ENCODE results near the gene HEXIM1.

HEXIM1 gene

GRCh38 chr17:45148183-45149036, at the start of gene HEXIM1:
Gene HEXIM1, plus strand, starts transcription at chr17:45148475. Its CDS starts 716 bp downstream, at chr17:45149191.
- TF ChIP-seq ZNF274 (IDR thresholded peaks at IDR 0.05; ENCODE audit: low read depth, low read length), result no peak
- peak within 1 kb of the TSS; percentile 77 for H3K4me3 ChIP-seq (ENCODE audit: low read length)

GRCh38 chr17:45098869-45099616, 49.2 kb upstream of the HEXIM1 start:
- no peak overlapping the region for H3K4me3 ChIP-seq (ENCODE audit: low read length)
- no peak for TF ChIP-seq ZNF274 (IDR thresholded peaks at IDR 0.05; ENCODE audit: low read depth, low read length)

GRCh38 chr17:45101546-45101882, 46.8 kb upstream of the HEXIM1 start:
- no peak overlapping the region for H3K4me3 ChIP-seq (ENCODE audit: low read length)
- no peak for TF ChIP-seq ZNF274 (IDR thresholded peaks at IDR 0.05; ENCODE audit: low read depth, low read length)

- no peak for TF ChIP-seq ZNF274 (IDR thresholded peaks at IDR 0.05; ENCODE audit: low read depth, low read length)
- H3K4me3 ChIP-seq (ENCODE audit: low read length), result no peak overlapping the region
These were observed 46.1 kb upstream of the HEXIM1 start for GRCh38 chr17:45101883-45102811.

GRCh38 chr17:45102856-45103255, 45.4 kb upstream of the HEXIM1 start:
- no peak overlapping the region for H3K4me3 ChIP-seq (ENCODE audit: low read length)
- no peak for TF ChIP-seq ZNF274 (IDR thresholded peaks at IDR 0.05; ENCODE audit: low read depth, low read length)

- no peak overlapping the region for H3K4me3 ChIP-seq (ENCODE audit: low read length)
- no peak for TF ChIP-seq ZNF274 (IDR thresholded peaks at IDR 0.05; ENCODE audit: low read depth, low read length)
These were observed 44.9 kb upstream of the HEXIM1 start for GRCh38 chr17:45103269-45103795.

- TF ChIP-seq ZNF274 (IDR thresholded peaks at IDR 0.05; ENCODE audit: low read depth, low read length), result no peak
- no peak overlapping the region for H3K4me3 ChIP-seq (ENCODE audit: low read length)
These were observed 44.2 kb upstream of the HEXIM1 start for GRCh38 chr17:45104029-45104428.

GRCh38 chr17:45104497-45104896, 43.8 kb upstream of the HEXIM1 start:
- H3K4me3 ChIP-seq (ENCODE audit: low read length), result no peak overlapping the region

GRCh38 chr17:45104907-45105624, 43.2 kb upstream of the HEXIM1 start:
- no peak overlapping the region for H3K4me3 ChIP-seq (ENCODE audit: low read length)
- no peak for TF ChIP-seq ZNF274 (IDR thresholded peaks at IDR 0.05; ENCODE audit: low read depth, low read length)

More at GRCh38 chr17:45104497-45104896, 43.8 kb upstream of the HEXIM1 start:
- TF ChIP-seq ZNF274 (IDR thresholded peaks at IDR 0.05; ENCODE audit: low read depth, low read length), result no peak

- TF ChIP-seq ZNF274 (IDR thresholded peaks at IDR 0.05; ENCODE audit: low read depth, low read length), result no peak
- H3K4me3 ChIP-seq (ENCODE audit: low read length), result no peak overlapping the region
These were observed 42.2 kb upstream of the HEXIM1 start for GRCh38 chr17:45106096-45106495.

- no peak overlapping the region for H3K4me3 ChIP-seq (ENCODE audit: low read length)
- TF ChIP-seq ZNF274 (IDR thresholded peaks at IDR 0.05; ENCODE audit: low read depth, low read length), result no peak
These were observed 41.7 kb upstream of the HEXIM1 start for GRCh38 chr17:45106582-45106981.

- no peak for TF ChIP-seq ZNF274 (IDR thresholded peaks at IDR 0.05; ENCODE audit: low read depth, low read length)
These were observed 40.8 kb upstream of the HEXIM1 start for GRCh38 chr17:45107293-45108010.

GRCh38 chr17:45108051-45108450, 40.2 kb upstream of the HEXIM1 start:
- H3K4me3 ChIP-seq (ENCODE audit: low read length), result no peak overlapping the region
- TF ChIP-seq ZNF274 (IDR thresholded peaks at IDR 0.05; ENCODE audit: low read depth, low read length), result no peak

More at GRCh38 chr17:45107293-45108010, 40.8 kb upstream of the HEXIM1 start:
- no peak overlapping the region for H3K4me3 ChIP-seq (ENCODE audit: low read length)

Measured in GM08714 (cell line).